HUES48 (cell line): ENCODE measurements around the gene C20orf141.
"Not testable (repeated sequence)": the region's sequence is repeated elsewhere in the genome, so short reads cannot be mapped to it uniquely, and the experiment has no call there.

Experiments used
- H3K27ac ChIP-seq: one replicate; pipeline ENCODE4 v1.7.0; 2013; ENCODE audit warnings: low read depth, low read length, inconsistent platforms
- H3K27me3 ChIP-seq: 2 replicates; pipeline ENCODE4 v1.6.1; 2013; ENCODE audit warnings: mild to moderate bottlenecking, low read length; ENCODE audit not compliant: control insufficient read depth, insufficient read depth
- H3K36me3 ChIP-seq: 2 replicates; pipeline ENCODE4 v1.6.1; 2013; ENCODE audit warnings: low read length; ENCODE audit not compliant: control insufficient read depth, insufficient read depth
- H3K4me1 ChIP-seq: 2 replicates; pipeline ENCODE4 v1.6.1; 2013; ENCODE audit warnings: mild to moderate bottlenecking, low read length; ENCODE audit not compliant: control insufficient read depth, insufficient read depth
- H3K4me3 ChIP-seq: 2 replicates; pipeline ENCODE4 v1.5.1; 2013; ENCODE audit warnings: mild to moderate bottlenecking, low read depth, low read length
- H3K9ac ChIP-seq: 2 replicates; pipeline ENCODE4 v1.6.1; 2013; ENCODE audit warnings: mild to moderate bottlenecking, low read depth, low read length, moderate library complexity
- H3K9me3 ChIP-seq: 2 replicates; pipeline ENCODE4 v1.6.1; 2013; ENCODE audit warnings: low read length; ENCODE audit not compliant: control insufficient read depth, insufficient read depth

Gene C20orf141

GRCh38 chr20:2814587-2815051 lies at the start of gene C20orf141:
TSS of gene C20orf141 (plus strand) at chr20:2814987. CDS start at chr20:2815185, 198 bp downstream.
- Histone ChIP-seq H3K9ac (no peak within 1 kb of the TSS), H3K27ac (no peak within 1 kb of the TSS), H3K4me3 (no peak within 1 kb of the TSS), H3K9me3 (no peaks in the 10 kb centered on the region; the same call in 1 of the 2 replicates), H3K4me1 (no peaks in the 10 kb centered on the region), H3K36me3 (no peaks in the 10 kb centered on the region), H3K27me3 (peaks cover 21% of the 10 kb centered on the region)

- H3K4me1 ChIP-seq = no peaks in the 10 kb centered on the region
- no peaks in the 10 kb centered on the region for H3K36me3 ChIP-seq
- H3K4me3 ChIP-seq = no peak overlapping the region
- no peak overlapping the region for H3K9ac ChIP-seq
- no peak overlapping the region for H3K27ac ChIP-seq
- H3K9me3 ChIP-seq = no peaks in the 10 kb centered on the region
- H3K27me3 ChIP-seq = peaks cover 4% of the 10 kb centered on the region; the same call in 1 of the 2 replicates
Measured at GRCh38 chr20:2767768-2768631, 46.8 kb upstream of the C20orf141 start.

GRCh38 chr20:2768632-2769015 lies 46.2 kb upstream of the C20orf141 start:
- no peak overlapping the region for H3K27ac ChIP-seq
- H3K27me3 ChIP-seq = peaks cover 4% of the 10 kb centered on the region; the same call in 1 of the 2 replicates
- no peaks in the 10 kb centered on the region for H3K4me1 ChIP-seq
- H3K9me3 ChIP-seq = no peaks in the 10 kb centered on the region
- no peaks in the 10 kb centered on the region for H3K36me3 ChIP-seq
- no peak overlapping the region for H3K4me3 ChIP-seq
- H3K9ac ChIP-seq = no peak overlapping the region

GRCh38 chr20:2770091-2770490 lies 44.7 kb upstream of the C20orf141 start:
- not testable (repeated sequence) for H3K9ac ChIP-seq, H3K4me1 ChIP-seq, H3K36me3 ChIP-seq, H3K27me3 ChIP-seq, H3K9me3 ChIP-seq, H3K4me3 ChIP-seq, H3K27ac ChIP-seq

GRCh38 chr20:2771631-2772080 lies 43.1 kb upstream of the C20orf141 start:
- no peaks in the 10 kb centered on the region for H3K9me3 ChIP-seq
- no peak overlapping the region for H3K27ac ChIP-seq
- H3K4me1 ChIP-seq = no peaks in the 10 kb centered on the region
- H3K4me3 ChIP-seq = no peak overlapping the region
- no peaks in the 10 kb centered on the region for H3K36me3 ChIP-seq
- H3K9ac ChIP-seq = no peak overlapping the region
- peaks cover 4% of the 10 kb centered on the region; the same call in 1 of the 2 replicates for H3K27me3 ChIP-seq

- Histone ChIP-seq H3K9me3 (no peaks in the 10 kb centered on the region), H3K27ac (no peak overlapping the region)
Measured at GRCh38 chr20:2773812-2774211, 41.0 kb upstream of the C20orf141 start.

GRCh38 chr20:2775139-2775538 lies 39.6 kb upstream of the C20orf141 start:
- H3K4me1 ChIP-seq = no peaks in the 10 kb centered on the region
- no peak overlapping the region for H3K27ac ChIP-seq
- H3K9me3 ChIP-seq = no peaks in the 10 kb centered on the region
- H3K27me3 ChIP-seq = no peaks in the 10 kb centered on the region
- no peaks in the 10 kb centered on the region for H3K36me3 ChIP-seq
- H3K4me3 ChIP-seq = no peak overlapping the region
- no peak overlapping the region for H3K9ac ChIP-seq

More at GRCh38 chr20:2773812-2774211, 41.0 kb upstream of the C20orf141 start:
- Histone ChIP-seq H3K4me1 (no peaks in the 10 kb centered on the region), H3K27me3 (peaks cover 4% of the 10 kb centered on the region; the same call in 1 of the 2 replicates), H3K36me3 (no peaks in the 10 kb centered on the region), H3K4me3 (no peak overlapping the region), H3K9ac (no peak overlapping the region)

GRCh38 chr20:2778602-2779321 lies 36.0 kb upstream of the C20orf141 start:
- no peaks in the 10 kb centered on the region for H3K36me3 ChIP-seq
- H3K4me3 ChIP-seq = no peak overlapping the region
- no peaks in the 10 kb centered on the region for H3K9me3 ChIP-seq
- H3K27me3 ChIP-seq = no peaks in the 10 kb centered on the region
- no peak overlapping the region for H3K9ac ChIP-seq
- no peaks in the 10 kb centered on the region for H3K4me1 ChIP-seq
- H3K27ac ChIP-seq = no peak overlapping the region

GRCh38 chr20:2780948-2781347 lies 33.8 kb upstream of the C20orf141 start:
- H3K27ac ChIP-seq = no peak overlapping the region
- no peak overlapping the region for H3K9ac ChIP-seq

GRCh38 chr20:2783908-2784566 lies 30.8 kb upstream of the C20orf141 start:
- Histone ChIP-seq H3K27me3 (no peaks in the 10 kb centered on the region), H3K9ac (no peak overlapping the region), H3K4me1 (no peaks in the 10 kb centered on the region), H3K4me3 (no peak overlapping the region), H3K36me3 (no peaks in the 10 kb centered on the region), H3K27ac (no peak overlapping the region), H3K9me3 (no peaks in the 10 kb centered on the region)

More at GRCh38 chr20:2780948-2781347, 33.8 kb upstream of the C20orf141 start:
- Histone ChIP-seq H3K4me1 (no peaks in the 10 kb centered on the region), H3K9me3 (no peaks in the 10 kb centered on the region), H3K4me3 (no peak overlapping the region), H3K36me3 (no peaks in the 10 kb centered on the region), H3K27me3 (no peaks in the 10 kb centered on the region)
